Gastroesophageal sphincter (tissue), 4 donors: Measurements from ENCODE around the gene PRKD1. TPM values are rescaled to one million over a fixed set of nuclear protein-coding genes. Genes with fewer than 3 reads are reported as not detected.

Experiments
- ATAC-seq: fragments of 150-250 bp; one replicate; pipeline ENCODE4 v1.9.1; 2016; ENCODE audit warnings: mild to moderate bottlenecking, moderate library complexity
- H3K27ac ChIP-seq, 4 donors: fragments of 200-600 bp; sonication (generic) in 3 of 4; 1 replicate in 3 of 4; 2 replicates in 1 of 4; pipeline ENCODE4 v1.5.1; 2016 to 2019
- H3K27me3 ChIP-seq: fragments of 200-600 bp; sonication (generic); one replicate; pipeline ENCODE4 v1.5.1; 2019
- H3K36me3 ChIP-seq, 2 donors: fragments of 200-600 bp; sonication (generic); one replicate each; pipeline ENCODE4 v1.5.1; 2019; ENCODE audit warnings: control low read depth in 1 of 2
- H3K4me1 ChIP-seq, 3 donors: fragments of 200-600 bp; sonication (generic); 1 replicate in 2 of 3; 2 replicates in 1 of 3; pipeline ENCODE4 v1.5.1; 2016 to 2019; ENCODE audit warnings: control low read depth in 2 of 3
- H3K4me3 ChIP-seq, 2 donors: fragments of 200-600 bp; sonication (generic); one replicate each; pipeline ENCODE4 v1.5.1; 2019; ENCODE audit warnings: mild to moderate bottlenecking in 1 of 2, moderate library complexity in 1 of 2
- H3K9me3 ChIP-seq, 3 donors: fragments of 200-600 bp; sonication (generic); one replicate each; pipeline ENCODE4 v1.5.1; 2017 to 2019; ENCODE audit warnings: control low read depth in 2 of 3
- CTCF ChIP-seq, 4 experiments: fragments of 200-600 bp in 2 of 4; fragments of 450-650 bp in 2 of 4; sonication (generic) in 1 of 4; IDR thresholded peaks; one replicate each; pipeline ENCODE4 v1.5.1; 2017 to 2019; ENCODE audit warnings: antibody characterized with exemption in 4 of 4, mild to moderate bottlenecking in 2 of 4, moderate library complexity in 2 of 4
- EP300 ChIP-seq: sonication (generic); formaldehyde crosslinking; IDR thresholded peaks from one replicate; pipeline ENCODE4 v1.6.1; 2017; ENCODE audit warnings: antibody characterized with exemption, mild to moderate bottlenecking
- POLR2A ChIP-seq, 2 donors: fragments of 450-650 bp; IDR thresholded peaks; one replicate each; pipeline ENCODE4 v1.6.1; 2017; ENCODE audit warnings: antibody characterized with exemption in 2 of 2, mild to moderate bottlenecking in 2 of 2, moderate library complexity in 1 of 2
- POLR2AphosphoS5 ChIP-seq: sonication (generic); formaldehyde crosslinking; IDR thresholded peaks from one replicate; pipeline ENCODE4 v1.6.1; 2017; ENCODE audit warnings: antibody characterized with exemption
- WGBS, 2 donors: methylation state at CpG; one replicate each; pipeline ENCODE4 v1.1.5; 2018; ENCODE audit warnings: low coverage in 1 of 2; 5-methylcytosine and 5-hydroxymethylcytosine counted together
- total RNA-seq, 4 donors: library from RNA; depleted of rRNA; stranded (reverse); fragments of >200 nt; gene quantifications; one replicate each; pipeline ENCODE4 v1.1.0, GENCODE V29; 2016

The PRKD1 gene
- total RNA-seq, 4 donors from 2014 or later, result 11.9 to 14.3 (median 12.6) TPM

DNA sequence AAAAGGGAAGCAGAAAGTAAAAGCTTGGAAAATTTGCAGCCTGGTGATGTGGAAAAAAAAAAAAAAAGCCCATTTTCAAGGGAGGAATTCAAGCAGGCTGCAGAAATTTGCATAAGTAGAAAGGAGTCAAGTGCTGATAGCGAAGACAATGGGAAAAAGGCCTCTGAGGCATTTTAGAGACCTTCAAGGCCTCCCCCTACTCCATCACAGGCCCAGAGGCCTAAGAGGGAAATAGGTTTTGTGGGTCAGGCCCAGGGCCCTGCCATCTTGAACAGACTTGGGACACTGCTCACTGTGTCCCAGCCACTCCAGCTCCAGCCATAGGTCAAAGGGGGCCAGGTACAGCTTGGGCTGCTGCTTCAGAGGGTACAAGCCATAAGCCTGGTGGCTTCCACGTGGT is 13.8 kb upstream of the PRKD1 start:
- Histone ChIP-seq H3K27ac (no peak overlapping the region), H3K4me1 (no peaks in the 10 kb centered on the region), H3K27me3 (peaks cover 4% of the 10 kb centered on the region), H3K9me3 (peaks cover 0 to 23% (median 0%) of the 10 kb centered on the region in 3 donors), H3K36me3 (no peaks in the 10 kb centered on the region), H3K4me3 (no peak overlapping the region)
- WGBS, 2 donors, result 80 to 94% methylated on average over 1 to 2 of the region's 2 CpGs
- TF ChIP-seq POLR2A (IDR thresholded peaks at IDR 0.05) (no peak), POLR2AphosphoS5 (no peak), CTCF (IDR thresholded peaks at IDR 0.05) (no peak), EP300 (no peak)
- ATAC-seq, result no peak

GRCh38 chr14:29940482-29940881 is 12.8 kb upstream of the PRKD1 start:
- no peak for TF ChIP-seq POLR2AphosphoS5
- TF ChIP-seq EP300, result no peak
- TF ChIP-seq POLR2A (IDR thresholded peaks at IDR 0.05), result no peak
- TF ChIP-seq CTCF (IDR thresholded peaks at IDR 0.05), result no peak
- ATAC-seq, result no peak
- 77 to 80% methylated on average over 3 of the region's 3 CpGs for WGBS, 2 donors

GRCh38 chr14:29937116-29937515 is 9.5 kb upstream of the PRKD1 start:
- H3K36me3 ChIP-seq, result no peaks in the 10 kb centered on the region
- H3K27me3 ChIP-seq, result peaks cover 4% of the 10 kb centered on the region
- no peak overlapping the region for H3K4me3 ChIP-seq
- 74 to 93% methylated on average over 2 of the region's 2 CpGs for WGBS, 2 donors
- H3K9me3 ChIP-seq, result peaks cover 0 to 12% (median 0%) of the 10 kb centered on the region in 3 donors
- TF ChIP-seq POLR2AphosphoS5 (no peak), CTCF (IDR thresholded peaks at IDR 0.05) (no peak), EP300 (no peak), POLR2A (IDR thresholded peaks at IDR 0.05) (no peak)
- no peak overlapping the region for H3K27ac ChIP-seq
- ATAC-seq, result no peak
- no peaks in the 10 kb centered on the region for H3K4me1 ChIP-seq

More at GRCh38 chr14:29940482-29940881, 12.8 kb upstream of the PRKD1 start:
- H3K9me3 ChIP-seq, result peaks cover 0 to 19% (median 0%) of the 10 kb centered on the region in 3 donors
- no peaks in the 10 kb centered on the region for H3K4me1 ChIP-seq
- no peak overlapping the region for H3K27ac ChIP-seq
- H3K4me3 ChIP-seq, result no peak overlapping the region
- peaks cover 4% of the 10 kb centered on the region for H3K27me3 ChIP-seq
- H3K36me3 ChIP-seq, result no peaks in the 10 kb centered on the region

GRCh38 chr14:29930283-29930682 is 2.6 kb upstream of the PRKD1 start:
- 60 to 61% methylated on average over 1 to 2 of the region's 2 CpGs for WGBS, 2 donors
- Histone ChIP-seq H3K4me1 (peaks cover 6 to 22% (median 12%) of the 10 kb centered on the region in 3 donors), H3K27ac (no peak overlapping the region), H3K36me3 (no peaks in the 10 kb centered on the region), H3K27me3 (no peaks in the 10 kb centered on the region), H3K4me3 (no peak overlapping the region), H3K9me3 (no peaks in the 10 kb centered on the region)
- TF ChIP-seq POLR2AphosphoS5, result no peak
- no peak for TF ChIP-seq CTCF (IDR thresholded peaks at IDR 0.05)
- TF ChIP-seq EP300, result no peak
- no peak for TF ChIP-seq POLR2A (IDR thresholded peaks at IDR 0.05)
- no peak for ATAC-seq

- TF ChIP-seq EP300 (no peak), POLR2AphosphoS5 (no peak), CTCF (IDR thresholded peaks at IDR 0.05) (no peak), POLR2A (IDR thresholded peaks at IDR 0.05) (no peak)
- ATAC-seq, result no peak
- Histone ChIP-seq H3K27ac (peak overlapping the region; percentile 30 to 90 (median 86)), H3K4me3 (peak overlapping the region; percentile 73 to 85), H3K36me3 (no peaks in the 10 kb centered on the region), H3K27me3 (no peaks in the 10 kb centered on the region), H3K4me1 (peaks cover 6 to 27% (median 12%) of the 10 kb centered on the region in 3 donors), H3K9me3 (no peaks in the 10 kb centered on the region)
- 69 to 79% methylated on average over 8 to 9 of the region's 23 CpGs for WGBS, 2 donors
These were observed 532 bp upstream of the PRKD1 start for GRCh38 chr14:29928117-29928640.
